Neuronal stem cell (in vitro differentiated cells): ENCODE measurements around the gene ANO3.

Experiments
- DNase-seq: peaks from one replicate; pipeline ENCODE4 v3.0.0-alpha.2; 2013; ENCODE audit warnings: low spot score
- H2AFZ ChIP-seq: one replicate; pipeline ENCODE4 v1.6.1; 2013; ENCODE audit warnings: mild to moderate bottlenecking, low read length, inconsistent platforms
- H2AK5ac ChIP-seq: 2 replicates; pipeline ENCODE4 v1.6.1; 2013; ENCODE audit warnings: low read depth, mild to moderate bottlenecking, inconsistent platforms, low read length, moderate library complexity, mixed read lengths
- H2BK120ac ChIP-seq: 2 replicates; pipeline ENCODE4 v1.6.1; 2013; ENCODE audit warnings: low read depth, mild to moderate bottlenecking, inconsistent platforms, low read length, moderate library complexity, mixed read lengths
- H2BK12ac ChIP-seq: one replicate; pipeline ENCODE4 v1.6.1; 2013; ENCODE audit warnings: low read length, inconsistent platforms
- H2BK15ac ChIP-seq: 2 replicates; pipeline ENCODE4 v1.6.1; 2013; ENCODE audit warnings: mild to moderate bottlenecking, low read length, inconsistent platforms, mixed read lengths
- H2BK5ac ChIP-seq: one replicate; pipeline ENCODE4 v1.6.1; 2013; ENCODE audit warnings: inconsistent platforms, mild to moderate bottlenecking, low read length, moderate library complexity
- H3K14ac ChIP-seq: one replicate; pipeline ENCODE4 v1.6.1; 2013; ENCODE audit warnings: low read length, inconsistent platforms
- H3K18ac ChIP-seq: 2 replicates; pipeline ENCODE4 v1.6.1; 2013; ENCODE audit warnings: low read length, inconsistent platforms
- H3K23ac ChIP-seq: 2 replicates; pipeline ENCODE4 v1.6.1; 2013; ENCODE audit warnings: low read depth, mild to moderate bottlenecking, mixed read lengths, low read length, inconsistent platforms; ENCODE audit not compliant: poor library complexity
- H3K27ac ChIP-seq: replicated peaks from 3 replicates; pipeline ENCODE4 v1.5.1; 2013; ENCODE audit warnings: low read length, inconsistent platforms
- H3K27me3 ChIP-seq, 3 experiments: 2 replicates each; pipeline ENCODE4 v1.6.1; 2013; ENCODE audit warnings: low read length in 3 of 3, mild to moderate bottlenecking in 2 of 3, inconsistent platforms in 1 of 3, low read depth in 1 of 3, mixed read lengths in 1 of 3, moderate library complexity in 1 of 3; ENCODE audit not compliant: control insufficient read depth in 3 of 3, insufficient read depth in 3 of 3
- H3K36me3 ChIP-seq, 2 donors: replicated peaks in 1 of 2; 2 replicates each; pipeline ENCODE4 v1.6.1; 2013; ENCODE audit warnings: low read length in 2 of 2; ENCODE audit not compliant: control insufficient read depth in 2 of 2, insufficient read depth in 2 of 2
- H3K4ac ChIP-seq: 2 replicates; pipeline ENCODE4 v1.6.1; 2013; ENCODE audit warnings: inconsistent platforms, mild to moderate bottlenecking, low read length, moderate library complexity
- H3K4me1 ChIP-seq, 2 donors: 1 replicate in 1 of 2; 2 replicates in 1 of 2; pipeline ENCODE4 v1.6.1; 2013; ENCODE audit warnings: low read length in 2 of 2, low read depth in 1 of 2; ENCODE audit not compliant: control insufficient read depth in 2 of 2, insufficient read depth in 1 of 2
- H3K4me2 ChIP-seq: one replicate; pipeline ENCODE4 v1.6.1; 2013; ENCODE audit warnings: mild to moderate bottlenecking, low read length, inconsistent platforms; ENCODE audit not compliant: insufficient read depth, poor library complexity, severe bottlenecking
- H3K4me3 ChIP-seq, 2 donors: 2 replicates each; pipeline ENCODE4 v1.5.1; 2013; ENCODE audit warnings: low read length in 2 of 2, mild to moderate bottlenecking in 2 of 2, inconsistent platforms in 1 of 2, moderate library complexity in 1 of 2
- H3K79me1 ChIP-seq: one replicate; pipeline ENCODE4 v1.6.1; 2013; ENCODE audit warnings: low read depth, mild to moderate bottlenecking, inconsistent platforms, low read length, moderate library complexity
- H3K9ac ChIP-seq: one replicate; pipeline ENCODE4 v1.6.1; 2013; ENCODE audit warnings: mild to moderate bottlenecking, low read depth, low read length, inconsistent platforms; ENCODE audit not compliant: poor library complexity
- H3K9me3 ChIP-seq, 2 donors: replicated peaks in 1 of 2; 2 replicates each; pipeline versions ENCODE3 to v1.6.1; 2013; ENCODE audit warnings: low read length in 2 of 2, mild to moderate bottlenecking in 2 of 2, inconsistent platforms in 1 of 2, low read depth in 1 of 2, mixed read lengths in 1 of 2, moderate library complexity in 1 of 2; ENCODE audit not compliant: control insufficient read depth in 2 of 2, insufficient read depth in 1 of 2
- H4K8ac ChIP-seq: one replicate; pipeline ENCODE4 v1.6.1; 2013; ENCODE audit warnings: low read depth, mild to moderate bottlenecking, inconsistent platforms, low read length, moderate library complexity
- H4K91ac ChIP-seq: one replicate; pipeline ENCODE4 v1.6.1; 2013; ENCODE audit warnings: low read length, low read depth, mild to moderate bottlenecking, inconsistent platforms; ENCODE audit not compliant: poor library complexity
- WGBS, 2 donors: extraction: QIAGEN DNeasy Blood & Tissue Kit; methylation state at CpG; one replicate each; pipeline ENCODE4 v1.1.7; 2013; ENCODE audit warnings: missing lambda C conversion rate in 2 of 2, mixed read lengths in 1 of 2; ENCODE audit not compliant: insufficient read length in 2 of 2, insufficient replicate concordance in 1 of 2; ENCODE audit errors: extremely low coverage in 2 of 2; 5-methylcytosine and 5-hydroxymethylcytosine counted together

The ANO3 gene

GRCh38 chr11:26599876-26600434 is 268.0 kb downstream of the ANO3 start:
- Histone ChIP-seq H3K9ac (no peak overlapping the region), H3K27me3 (no peaks in the 10 kb centered on the region), H3K4me1 (peaks cover 0 to 4% of the 10 kb centered on the region in 2 donors), H4K8ac (no peak overlapping the region), H3K4ac (no peak overlapping the region), H2AFZ (no peak overlapping the region), H3K4me2 (no peak overlapping the region), H3K23ac (no peak overlapping the region), H3K36me3 (no peaks in the 10 kb centered on the region), H3K79me1 (no peaks in the 10 kb centered on the region), H3K4me3 (no peak overlapping the region), H2BK5ac (no peak overlapping the region), H2AK5ac (no peak overlapping the region), H3K9me3 (no peaks in the 10 kb centered on the region), H4K91ac (no peak overlapping the region), H3K27ac (no peak overlapping the region), H2BK15ac (no peak overlapping the region), H2BK12ac (no peak overlapping the region), H3K18ac (no peak overlapping the region), H3K14ac (no peak overlapping the region), H2BK120ac (no peak overlapping the region)
- WGBS, 2 donors: no CpG with 5 or more reads among the region's 4 CpGs
- no peak for DNase-seq

- no peak overlapping the region for H3K18ac ChIP-seq
- H2BK12ac ChIP-seq: no peak overlapping the region
- no peak overlapping the region for H3K9ac ChIP-seq
- no peak overlapping the region for H3K14ac ChIP-seq
- H2BK5ac ChIP-seq: no peak overlapping the region
- no peak overlapping the region for H2AK5ac ChIP-seq
- no peak overlapping the region for H3K27ac ChIP-seq
- peak overlapping the region; percentile 11 for H2AFZ ChIP-seq
- no peak overlapping the region for H2BK120ac ChIP-seq
- no CpG with 5 or more reads among the region's 7 CpGs for WGBS, 2 donors
- H3K27me3 ChIP-seq: no peaks in the 10 kb centered on the region
- H2BK15ac ChIP-seq: no peak overlapping the region
- H3K4me2 ChIP-seq: no peak overlapping the region
- peaks cover 0 to 2% of the 10 kb centered on the region in 2 donors for H3K4me1 ChIP-seq
- no peak overlapping the region for H3K4me3 ChIP-seq
- no peak overlapping the region for H3K4ac ChIP-seq
- H4K91ac ChIP-seq: no peak overlapping the region
- no peak overlapping the region for H4K8ac ChIP-seq
- H3K79me1 ChIP-seq: no peaks in the 10 kb centered on the region
- H3K9me3 ChIP-seq: no peaks in the 10 kb centered on the region
- no peak overlapping the region for H3K23ac ChIP-seq
- H3K36me3 ChIP-seq: no peaks in the 10 kb centered on the region
- DNase-seq: no peak
Observed at GRCh38 chr11:26607725-26608506, 276.0 kb downstream of the ANO3 start.

- H4K8ac ChIP-seq: no peak overlapping the region
- H2BK15ac ChIP-seq: no peak overlapping the region
- H3K4me3 ChIP-seq: no peak overlapping the region
- no peaks in the 10 kb centered on the region for H3K79me1 ChIP-seq
- H3K9me3 ChIP-seq: no peaks in the 10 kb centered on the region
- no peak overlapping the region for H4K91ac ChIP-seq
- no peak overlapping the region for H3K27ac ChIP-seq
- no peak overlapping the region for H2BK5ac ChIP-seq
- no peak overlapping the region for H2BK12ac ChIP-seq
- H3K18ac ChIP-seq: peak overlapping the region; percentile 51
- no peak overlapping the region for H3K4ac ChIP-seq
- no peak for DNase-seq
- no peak overlapping the region for H3K14ac ChIP-seq
- no peak overlapping the region for H2BK120ac ChIP-seq
- H3K4me1 ChIP-seq: peaks cover 0 to 2% of the 10 kb centered on the region in 2 donors
- H3K9ac ChIP-seq: no peak overlapping the region
- no peak overlapping the region for H3K23ac ChIP-seq
- H2AK5ac ChIP-seq: no peak overlapping the region
- H3K27me3 ChIP-seq: no peaks in the 10 kb centered on the region
- H2AFZ ChIP-seq: peak overlapping the region; percentile 11
- WGBS, 2 donors: no CpG with 5 or more reads among the region's 9 CpGs
- no peaks in the 10 kb centered on the region for H3K36me3 ChIP-seq
- no peak overlapping the region for H3K4me2 ChIP-seq
Observed at GRCh38 chr11:26608507-26609146, 276.7 kb downstream of the ANO3 start.

GRCh38 chr11:26613759-26614158 is 281.8 kb downstream of the ANO3 start:
- H3K27me3 ChIP-seq: no peaks in the 10 kb centered on the region
- no peak overlapping the region for H3K4ac ChIP-seq
- H2BK15ac ChIP-seq: no peak overlapping the region
- H4K91ac ChIP-seq: no peak overlapping the region
- H3K4me3 ChIP-seq: no peak overlapping the region
- no CpG with 5 or more reads among the region's 2 CpGs for WGBS, 2 donors
- H3K9me3 ChIP-seq: no peaks in the 10 kb centered on the region
- DNase-seq: no peak
- no peak overlapping the region for H3K4me2 ChIP-seq
- H3K36me3 ChIP-seq: no peaks in the 10 kb centered on the region
- no peak overlapping the region for H3K27ac ChIP-seq
- H3K18ac ChIP-seq: no peak overlapping the region
- no peak overlapping the region for H4K8ac ChIP-seq
- no peak overlapping the region for H2BK12ac ChIP-seq
- H3K9ac ChIP-seq: no peak overlapping the region
- no peak overlapping the region for H2BK120ac ChIP-seq
- H3K14ac ChIP-seq: no peak overlapping the region
- H2AK5ac ChIP-seq: no peak overlapping the region
- peaks cover under 1 to 3% of the 10 kb centered on the region in 2 donors for H3K4me1 ChIP-seq
- H2AFZ ChIP-seq: no peak overlapping the region
- no peak overlapping the region for H2BK5ac ChIP-seq
- H3K23ac ChIP-seq: no peak overlapping the region
- no peaks in the 10 kb centered on the region for H3K79me1 ChIP-seq
